Measurements from ENCODE around the gene CRYBG1. TPM values are rescaled to one million over a fixed set of nuclear protein-coding genes. Genes with fewer than 3 reads are reported as not detected.

Gene CRYBG1
- total and polyA plus RNA-seq, 10 of the 15 experiments (the other 5 are each of a cell fraction or from before 2014, with no cell fraction given), result 6.5 to 57.0 (median 25.2) TPM

DNA sequence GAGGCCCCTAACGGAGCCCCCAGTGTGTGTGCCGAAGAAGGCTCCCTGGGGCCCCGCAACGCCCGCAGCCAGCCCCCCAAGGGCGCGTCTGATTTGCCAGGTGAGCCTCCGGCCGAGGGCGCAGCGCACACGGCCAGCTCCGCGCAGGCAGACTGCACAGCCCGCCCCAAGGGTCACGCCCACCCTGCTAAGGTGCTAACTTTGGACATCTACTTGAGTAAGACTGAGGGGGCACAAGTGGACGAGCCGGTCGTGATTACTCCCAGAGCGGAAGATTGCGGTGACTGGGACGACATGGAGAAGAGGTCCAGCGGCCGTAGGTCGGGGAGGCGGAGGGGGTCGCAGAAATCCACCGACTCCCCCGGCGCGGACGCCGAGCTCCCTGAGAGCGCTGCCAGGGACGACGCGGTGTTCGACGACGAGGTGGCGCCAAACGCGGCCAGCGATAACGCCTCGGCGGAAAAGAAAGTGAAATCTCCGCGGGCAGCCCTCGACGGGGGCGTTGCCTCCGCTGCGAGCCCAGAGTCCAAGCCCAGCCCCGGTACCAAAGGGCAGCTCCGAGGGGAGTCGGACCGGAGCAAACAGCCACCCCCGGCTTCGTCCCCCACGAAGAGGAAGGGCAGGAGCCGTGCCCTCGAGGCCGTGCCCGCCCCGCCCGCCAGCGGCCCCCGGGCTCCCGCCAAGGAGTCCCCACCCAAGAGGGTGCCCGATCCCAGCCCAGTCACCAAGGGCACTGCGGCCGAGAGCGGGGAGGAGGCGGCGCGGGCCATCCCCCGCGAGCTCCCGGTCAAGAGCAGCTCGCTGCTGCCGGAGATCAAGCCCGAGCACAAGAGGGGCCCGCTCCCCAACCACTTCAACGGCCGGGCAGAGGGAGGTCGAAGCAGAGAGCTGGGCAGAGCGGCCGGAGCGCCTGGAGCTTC lies 151.8 kb downstream of the CRYBG1 start:
- no peaks in the 10 kb centered on the region for H4K20me1 ChIP-seq (ENCODE audit: control insufficient read depth, insufficient read depth)
- DNase-seq (ENCODE audit: low read depth, low spot score), result no peak
- peaks cover 5% of the 10 kb centered on the region; the same call in 1 of the 2 replicates for H3K4me1 ChIP-seq (ENCODE audit: control insufficient read depth, insufficient read depth, low read length)
- ChIA-PET POLR2A (interaction anchor here (0.5 to 5.6 kb wide), 5 partner anchors 9 to 1022 kb away, joined by 3 to 47 read pairs (median 3); no protein-coding TSS in a partner anchor), CTCF (interaction anchor here (0.5 to 6.8 kb wide), 19 partner anchors 9 to 1029 kb away, joined by 3 to 79 read pairs (median 4); no protein-coding TSS in a partner anchor), RAD21 (ENCODE audit: unreplicated experiment) (interaction anchor here (0.7 to 4.7 kb wide), 18 partner anchors 10 to 1081 kb away, joined by 3 to 101 read pairs (median 4); no protein-coding TSS in a partner anchor), SMC1A (ENCODE audit: uncharacterized antibody, unreplicated experiment) (interaction anchor here (0.8 to 6.5 kb wide), 18 partner anchors 11 to 333 kb away, joined by 3 to 109 read pairs (median 6); no protein-coding TSS in a partner anchor)
- FAIRE-seq, result peak; percentile 62
- intact Hi-C loops (cut with micrococcal nuclease; ENCODE audit: unreplicated experiment), result loop anchor here (1.0 kb wide), 2 partner anchors 8 to 64 kb away; no protein-coding TSS in a partner anchor
- peak; percentile 75 for ATAC-seq
- peak overlapping the region; percentile 45 for H2AFZ ChIP-seq (ENCODE audit: control insufficient read depth, low read depth, low read length)
- peak overlapping the region; percentile 90 for H3K27ac ChIP-seq (ENCODE audit: control insufficient read depth, insufficient read depth)
- BruUV-seq (replicated peaks), result no TSS peak
- H3K9me3 ChIP-seq (replicated peaks; ENCODE audit: control insufficient read depth, insufficient read depth, low read length), result no peaks in the 10 kb centered on the region
- H3K9ac ChIP-seq (ENCODE audit: control insufficient read depth, insufficient read depth, low read length), result peak overlapping the region; percentile 79
- H3K79me2 ChIP-seq (ENCODE audit: control insufficient read depth, insufficient read depth, low read length), result peaks cover 55% of the 10 kb centered on the region
- 1% methylated on average over 82 of the region's 90 CpGs for WGBS (ENCODE audit: insufficient coverage, insufficient replicate concordance, low lambda C conversion rate, missing lambda C conversion rate)
- H3K27me3 ChIP-seq (replicated peaks in 1 of 2; ENCODE audit: control insufficient read depth in 2 of 2, insufficient read depth in 2 of 2, low read length in 1 of 2), result no peaks in the 10 kb centered on the region; a peak in 1 of 4 replicates
- H3K4me3 ChIP-seq, result peak overlapping the region; percentile 87
- peak overlapping the region; percentile 95 for H3K4me2 ChIP-seq (ENCODE audit: control insufficient read depth, insufficient read depth)
- no peaks in the 10 kb centered on the region for H3K36me3 ChIP-seq (ENCODE audit: control insufficient read depth in 2 of 2, insufficient read depth in 2 of 2, low read length in 1 of 2)
- in situ Hi-C loops (cut with MboI), result loop anchor here (25.0 kb wide), 1 partner anchor 1050 kb away; no protein-coding TSS in a partner anchor
- TF ChIP-seq TCF7 (IDR thresholded peaks at IDR 0.05; ENCODE audit: borderline replicate concordance), result no peak
- TF ChIP-seq POU2F2 (IDR thresholded peaks at IDR 0.05; ENCODE audit: borderline replicate concordance, low read depth, low read length), result no peak
- TF ChIP-seq NR2C1 (IDR thresholded peaks at IDR 0.05), result no peak
- peak; percentile 42 for TF ChIP-seq NR2F1 (conservative IDR thresholded peaks at IDR 0.05)
- TF ChIP-seq, protein P1, sequence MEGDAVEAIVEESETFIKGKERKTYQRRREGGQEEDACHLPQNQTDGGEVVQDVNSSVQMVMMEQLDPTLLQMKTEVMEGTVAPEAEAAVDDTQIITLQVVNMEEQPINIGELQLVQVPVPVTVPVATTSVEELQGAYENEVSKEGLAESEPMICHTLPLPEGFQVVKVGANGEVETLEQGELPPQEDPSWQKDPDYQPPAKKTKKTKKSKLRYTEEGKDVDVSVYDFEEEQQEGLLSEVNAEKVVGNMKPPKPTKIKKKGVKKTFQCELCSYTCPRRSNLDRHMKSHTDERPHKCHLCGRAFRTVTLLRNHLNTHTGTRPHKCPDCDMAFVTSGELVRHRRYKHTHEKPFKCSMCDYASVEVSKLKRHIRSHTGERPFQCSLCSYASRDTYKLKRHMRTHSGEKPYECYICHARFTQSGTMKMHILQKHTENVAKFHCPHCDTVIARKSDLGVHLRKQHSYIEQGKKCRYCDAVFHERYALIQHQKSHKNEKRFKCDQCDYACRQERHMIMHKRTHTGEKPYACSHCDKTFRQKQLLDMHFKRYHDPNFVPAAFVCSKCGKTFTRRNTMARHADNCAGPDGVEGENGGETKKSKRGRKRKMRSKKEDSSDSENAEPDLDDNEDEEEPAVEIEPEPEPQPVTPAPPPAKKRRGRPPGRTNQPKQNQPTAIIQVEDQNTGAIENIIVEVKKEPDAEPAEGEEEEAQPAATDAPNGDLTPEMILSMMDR (IDR thresholded peaks at IDR 0.05 in 2 of 3, conservative IDR thresholded peaks at IDR 0.05 in 1 of 3; ENCODE audit: control insufficient read depth in 2 of 3, extremely low read depth in 1 of 3, insufficient read depth in 1 of 3, low read depth in 3 of 3, low read length in 3 of 3), result peak in 2 of 3 experiments; percentile 45 to 59; a peak in 3 of 6 replicates
- no peak for TF ChIP-seq CEBPB (IDR thresholded peaks at IDR 0.05; ENCODE audit: borderline replicate concordance in 1 of 2, low read depth in 2 of 2, low read length in 2 of 2)
- TF ChIP-seq MXI1 (IDR thresholded peaks at IDR 0.05; ENCODE audit: low read depth, low read length), result peak; percentile 24
- TF ChIP-seq WRNIP1 (IDR thresholded peaks at IDR 0.05; ENCODE audit: borderline replicate concordance, low read depth, low read length), result no peak
- peak in 1 of 2 experiments; percentile 72; a peak in 2 of 3 replicates for TF ChIP-seq EGR1 (IDR thresholded peaks at IDR 0.05; ENCODE audit: borderline replicate concordance in 1 of 2, low read depth in 2 of 2, low read length in 2 of 2)
- no peak for TF ChIP-seq NFYA (IDR thresholded peaks at IDR 0.05; ENCODE audit: borderline replicate concordance, low read depth, low read length)
- TF ChIP-seq RAD21 (IDR thresholded peaks at IDR 0.05; ENCODE audit: insufficient read depth, low read depth, low read length), result peak; percentile 45
- TF ChIP-seq ASH2L (IDR thresholded peaks at IDR 0.05; ENCODE audit: borderline replicate concordance, low read depth), result peak; percentile 100
- TF ChIP-seq GATAD2B (conservative IDR thresholded peaks at IDR 0.05; ENCODE audit: low read depth), result 0 out of 2 replicates have a peak, but pooled peaks have one; percentile 26
- peak; percentile 52; the same call in 1 of the 2 replicates for TF ChIP-seq YY1 (IDR thresholded peaks at IDR 0.05; ENCODE audit: low read depth, low read length)
- no peak for TF ChIP-seq HDAC2 (IDR thresholded peaks at IDR 0.05)
- TF ChIP-seq CREB1 (IDR thresholded peaks at IDR 0.05; ENCODE audit: low read depth), result peak; percentile 59
- TF ChIP-seq IKZF1 (conservative IDR thresholded peaks at IDR 0.05), result peak; percentile 95
- no peak for TF ChIP-seq ZNF384 (IDR thresholded peaks at IDR 0.05; ENCODE audit: borderline replicate concordance, low read depth, low read length)
